Neural cell (in vitro differentiated cells): ENCODE results near the gene TGFBR3.

Source experiments
- CTCF ChIP-seq: fragments of 450-650 bp; IDR thresholded peaks from 2 replicates; pipeline ENCODE4 v1.5.1; 2014; ENCODE audit warnings: antibody characterized with exemption, mild to moderate bottlenecking, moderate library complexity; ENCODE audit not compliant: poor library complexity, severe bottlenecking
- EP300 ChIP-seq: fragments of 450-650 bp; conservative IDR thresholded peaks from 2 replicates; pipeline ENCODE4 v1.6.1; 2014; ENCODE audit warnings: antibody characterized with exemption, mild to moderate bottlenecking, moderate library complexity; ENCODE audit not compliant: poor library complexity, severe bottlenecking
- EZH2 ChIP-seq: fragments of 200-600, 300-800 bp; shearing (Covaris generic), sonication (generic); IDR thresholded peaks from 2 replicates; pipeline ENCODE4 v1.6.1; 2014; ENCODE audit warnings: antibody characterized with exemption, low read length, borderline replicate concordance, mild to moderate bottlenecking; ENCODE audit not compliant: insufficient read depth, poor library complexity, severe bottlenecking
- MXI1 ChIP-seq: fragments of 450-650 bp; conservative IDR thresholded peaks from 2 replicates; pipeline ENCODE4 v1.6.1; 2014; ENCODE audit warnings: antibody characterized with exemption, mild to moderate bottlenecking; ENCODE audit not compliant: poor library complexity, severe bottlenecking
- POLR2AphosphoS5 ChIP-seq: IDR thresholded peaks from 2 replicates; pipeline ENCODE4 v1.6.1; 2012
- RAD21 ChIP-seq: fragments of 450-650 bp; conservative IDR thresholded peaks from 2 replicates; pipeline ENCODE4 v1.6.1; 2014; ENCODE audit warnings: antibody characterized with exemption, mild to moderate bottlenecking, moderate library complexity
- REST ChIP-seq: IDR thresholded peaks from 2 replicates; pipeline ENCODE4 v1.6.1; 2012; ENCODE audit warnings: borderline replicate concordance
- SMC3 ChIP-seq: fragments of 450-650 bp; conservative IDR thresholded peaks from 2 replicates; pipeline ENCODE4 v1.6.1; 2014; ENCODE audit warnings: antibody characterized with exemption, mild to moderate bottlenecking, moderate library complexity; ENCODE audit not compliant: poor library complexity
- TAF1 ChIP-seq: IDR thresholded peaks from 2 replicates; pipeline ENCODE4 v1.6.1; 2012; ENCODE audit warnings: low read depth

DNA sequence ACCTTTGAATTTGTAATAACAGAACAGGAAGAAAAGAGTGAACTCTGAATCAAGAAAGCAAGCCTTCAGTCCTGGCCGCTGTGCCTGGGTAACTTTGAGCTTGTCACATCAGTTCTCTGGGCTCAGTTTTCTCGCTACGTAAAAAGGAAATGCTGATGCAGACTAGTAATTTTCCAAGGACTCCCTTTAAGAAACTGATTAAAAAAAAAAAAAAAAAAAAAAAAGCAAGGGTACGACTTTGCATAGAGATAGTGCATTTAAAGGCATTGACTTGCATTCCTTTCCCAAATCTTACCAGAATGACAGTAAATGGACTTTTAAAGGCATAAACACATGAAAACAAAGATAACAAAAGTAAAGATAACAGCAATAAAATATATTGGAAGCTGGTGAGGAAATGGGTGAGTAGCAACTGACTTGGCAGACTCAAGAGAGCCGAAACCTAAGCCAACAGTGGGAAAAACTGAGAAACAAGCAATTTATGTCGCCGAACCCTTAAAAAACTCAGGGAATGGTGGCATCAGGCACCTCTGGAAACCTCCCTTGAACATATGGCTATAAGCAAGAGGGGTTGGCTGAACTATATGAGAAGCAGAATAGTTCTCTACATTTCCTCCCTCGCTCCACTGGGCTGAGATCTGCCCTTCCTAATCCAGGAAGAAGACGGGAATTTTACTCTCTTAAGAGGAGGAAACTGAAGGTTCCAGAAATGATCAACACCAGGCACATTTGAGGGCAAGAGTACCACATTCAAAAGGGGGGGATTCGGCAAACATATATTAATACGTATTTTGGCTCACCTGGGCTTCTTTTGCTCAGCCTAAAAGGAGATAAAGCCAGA is 196.1 kb downstream of the TGFBR3 start:
- no peak for TF ChIP-seq TAF1
- no peak for TF ChIP-seq EZH2
- no peak for TF ChIP-seq CTCF
- TF ChIP-seq RAD21, result no peak
- TF ChIP-seq EP300, result no peak
- TF ChIP-seq REST, result no peak
- TF ChIP-seq MXI1, result no peak
- TF ChIP-seq SMC3, result no peak
- no peak for TF ChIP-seq POLR2AphosphoS5
